Muscle layer of colon (tissue), 2 donors: ENCODE data around the gene MS4A1.
"Not testable (repeated sequence)": the region's sequence is repeated elsewhere in the genome, so short reads cannot be mapped to it uniquely, and the experiment has no call there.

ENCODE experiments used
- H3K27ac ChIP-seq: one replicate; pipeline ENCODE4 v1.7.0; 2013; ENCODE audit warnings: low read depth, mild to moderate bottlenecking, low read length, moderate library complexity
- H3K27me3 ChIP-seq, 2 donors: one replicate each; pipeline ENCODE4 v1.7.0; 2013; ENCODE audit warnings: low read length in 2 of 2, mild to moderate bottlenecking in 2 of 2; ENCODE audit not compliant: insufficient read depth in 2 of 2, control insufficient read depth in 1 of 2
- H3K36me3 ChIP-seq: one replicate; pipeline ENCODE4 v1.7.0; 2013; ENCODE audit warnings: mild to moderate bottlenecking, low read length; ENCODE audit not compliant: insufficient read depth
- H3K4me1 ChIP-seq: one replicate; pipeline ENCODE4 v1.7.0; 2013; ENCODE audit warnings: mild to moderate bottlenecking, low read length; ENCODE audit not compliant: insufficient read depth
- H3K4me3 ChIP-seq, 2 donors: one replicate each; pipeline ENCODE4 v1.7.0; 2013; ENCODE audit warnings: low read length in 2 of 2, low read depth in 1 of 2, mild to moderate bottlenecking in 1 of 2, moderate library complexity in 1 of 2
- H3K9ac ChIP-seq: one replicate; pipeline ENCODE4 v1.7.0; 2013; ENCODE audit warnings: low read length
- H3K9me3 ChIP-seq: one replicate; pipeline ENCODE4 v1.7.0; 2013; ENCODE audit warnings: mild to moderate bottlenecking, low read length
- donor health status: abdominal sarcoma.
- donor health status: Adenocarcinoma of cecum.

MS4A1 gene

DNA sequence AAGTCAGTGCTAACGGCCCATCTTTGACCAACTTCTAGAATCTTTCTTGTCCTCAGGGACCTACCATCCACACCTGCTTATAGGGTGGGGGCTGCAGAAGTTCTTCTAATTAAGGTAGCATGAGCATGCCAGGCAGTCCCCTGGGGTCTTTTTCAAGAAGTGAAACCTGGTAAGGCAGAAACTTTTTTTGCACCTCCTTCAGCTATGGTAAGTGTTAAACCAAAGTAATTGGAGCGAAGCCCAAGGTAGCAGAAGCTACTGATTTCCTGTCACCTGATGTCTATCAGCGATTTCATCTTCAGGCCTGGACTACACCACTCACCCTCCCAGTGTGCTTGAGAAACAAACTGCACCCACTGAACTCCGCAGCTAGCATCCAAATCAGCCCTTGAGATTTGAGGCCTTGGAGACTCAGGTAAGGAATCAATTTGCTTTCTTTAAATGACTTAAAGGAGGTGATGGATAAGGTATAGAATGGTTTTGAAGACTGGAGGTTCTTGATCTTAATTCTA is at the start of gene MS4A1:
Gene MS4A1, plus strand, starts transcription at position 317 of the 512 bp plus-strand sequence. CDS start 6,528 bp downstream, outside the sequence.
- no peak within 1 kb of the TSS for H3K9ac ChIP-seq
- no peaks in the 10 kb centered on the region for H3K9me3 ChIP-seq
- H3K27ac ChIP-seq, result no peak within 1 kb of the TSS

GRCh38 chr11:60420015-60420414 is 35.6 kb upstream of the MS4A1 start:
- no peak overlapping the region for H3K4me3 ChIP-seq
- H3K36me3 ChIP-seq, result no peaks in the 10 kb centered on the region

More for the DNA sequence above, at the start of gene MS4A1:
- Histone ChIP-seq H3K27me3 (no peaks in the 10 kb centered on the region), H3K4me3 (no peak within 1 kb of the TSS), H3K36me3 (no peaks in the 10 kb centered on the region), H3K4me1 (no peaks in the 10 kb centered on the region)

GRCh38 chr11:60422609-60423008 is 33.0 kb upstream of the MS4A1 start:
- H3K4me1 ChIP-seq, result no peaks in the 10 kb centered on the region
- H3K4me3 ChIP-seq, result no peak overlapping the region
- H3K36me3 ChIP-seq, result no peaks in the 10 kb centered on the region
- no peaks in the 10 kb centered on the region for H3K27me3 ChIP-seq
- no peak overlapping the region for H3K9ac ChIP-seq
- H3K9me3 ChIP-seq, result no peaks in the 10 kb centered on the region
- no peak overlapping the region for H3K27ac ChIP-seq

More at GRCh38 chr11:60420015-60420414, 35.6 kb upstream of the MS4A1 start:
- Histone ChIP-seq H3K27ac (no peak overlapping the region), H3K4me1 (no peaks in the 10 kb centered on the region), H3K9ac (no peak overlapping the region), H3K9me3 (no peaks in the 10 kb centered on the region), H3K27me3 (no peaks in the 10 kb centered on the region)

DNA sequence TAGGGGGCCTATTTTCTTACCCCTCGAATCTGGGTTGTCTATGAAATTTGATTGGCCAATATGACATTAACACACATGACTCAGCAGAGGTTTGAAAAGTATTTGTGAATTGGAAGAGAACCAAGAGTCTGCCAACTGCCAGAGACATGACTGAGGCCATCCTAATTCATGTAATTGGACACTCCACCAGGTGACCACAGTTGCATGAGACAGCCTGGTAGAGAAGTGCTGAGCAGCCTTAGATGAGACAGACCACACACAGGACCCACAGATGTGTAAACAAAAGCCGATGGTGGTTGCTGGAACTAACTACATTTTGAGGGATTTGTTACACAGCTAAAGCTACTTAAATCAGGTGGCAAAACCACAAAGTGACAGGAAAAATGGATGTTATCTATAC is 27.1 kb upstream of the MS4A1 start:
- no peak overlapping the region for H3K9ac ChIP-seq
- H3K36me3 ChIP-seq, result no peaks in the 10 kb centered on the region
- H3K4me1 ChIP-seq, result no peaks in the 10 kb centered on the region
- H3K9me3 ChIP-seq, result no peaks in the 10 kb centered on the region
- no peaks in the 10 kb centered on the region for H3K27me3 ChIP-seq
- H3K27ac ChIP-seq, result no peak overlapping the region
- H3K4me3 ChIP-seq, result no peak overlapping the region

DNA sequence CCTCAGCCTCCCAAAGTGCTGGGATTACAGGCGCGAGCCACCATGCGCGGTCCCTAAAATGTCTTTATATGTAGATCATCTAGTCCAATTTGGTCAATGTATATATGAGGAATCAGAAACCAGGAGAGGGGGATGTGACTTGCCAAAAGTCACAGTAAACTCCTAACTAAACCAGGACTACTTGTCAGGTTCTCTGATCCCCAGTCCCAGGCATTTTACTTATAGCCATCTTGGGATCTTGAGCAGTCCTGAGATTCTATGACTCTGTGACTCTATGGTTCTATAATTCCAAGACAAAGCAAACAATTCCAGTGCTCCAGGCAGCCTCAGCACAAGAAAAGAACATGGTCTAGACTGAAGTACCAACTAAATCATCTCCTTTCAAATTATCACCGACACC is 26.4 kb upstream of the MS4A1 start, which contains the start of gene MS4A5:
Gene MS4A5, plus strand, starts transcription at position 301 of the 400 bp plus-strand sequence. CDS start 103 bp downstream, outside the sequence.
- H3K9me3 ChIP-seq, result no peaks in the 10 kb centered on the region
- no peak within 1 kb of the TSS for H3K4me3 ChIP-seq
- no peaks in the 10 kb centered on the region for H3K4me1 ChIP-seq
- no peaks in the 10 kb centered on the region for H3K27me3 ChIP-seq
- no peak within 1 kb of the TSS for H3K27ac ChIP-seq
- no peak within 1 kb of the TSS for H3K9ac ChIP-seq
- H3K36me3 ChIP-seq, result no peaks in the 10 kb centered on the region

GRCh38 chr11:60431251-60431650 is 24.4 kb upstream of the MS4A1 start:
- H3K36me3 ChIP-seq, result no peaks in the 10 kb centered on the region
- H3K4me1 ChIP-seq, result no peaks in the 10 kb centered on the region
- H3K9me3 ChIP-seq, result no peaks in the 10 kb centered on the region
- no peak overlapping the region for H3K9ac ChIP-seq
- no peak overlapping the region for H3K27ac ChIP-seq
- no peaks in the 10 kb centered on the region for H3K27me3 ChIP-seq
- H3K4me3 ChIP-seq, result no peak overlapping the region

GRCh38 chr11:60433401-60433800 is 22.2 kb upstream of the MS4A1 start:
- no peaks in the 10 kb centered on the region for H3K27me3 ChIP-seq
- no peaks in the 10 kb centered on the region for H3K9me3 ChIP-seq
- no peaks in the 10 kb centered on the region for H3K36me3 ChIP-seq
- no peaks in the 10 kb centered on the region for H3K4me1 ChIP-seq
- no peak overlapping the region for H3K4me3 ChIP-seq
- no peak overlapping the region for H3K27ac ChIP-seq
- H3K9ac ChIP-seq, result no peak overlapping the region

GRCh38 chr11:60447070-60447469 is 8.6 kb upstream of the MS4A1 start:
- Histone ChIP-seq H3K9me3 (no peaks in the 10 kb centered on the region), H3K4me1 (no peaks in the 10 kb centered on the region), H3K27ac (no peak overlapping the region), H3K4me3 (no peak overlapping the region), H3K27me3 (no peaks in the 10 kb centered on the region), H3K9ac (no peak overlapping the region), H3K36me3 (no peaks in the 10 kb centered on the region)

GRCh38 chr11:60447846-60448245 is 7.8 kb upstream of the MS4A1 start:
- Histone ChIP-seq H3K27ac (no peak overlapping the region), H3K36me3 (no peaks in the 10 kb centered on the region), H3K4me1 (no peaks in the 10 kb centered on the region), H3K9me3 (no peaks in the 10 kb centered on the region), H3K4me3 (no peak overlapping the region), H3K9ac (no peak overlapping the region), H3K27me3 (no peaks in the 10 kb centered on the region)

GRCh38 chr11:60451185-60451584 is 4.5 kb upstream of the MS4A1 start:
- not testable (repeated sequence) for H3K4me1 ChIP-seq, H3K36me3 ChIP-seq, H3K27me3 ChIP-seq, H3K9ac ChIP-seq, H3K9me3 ChIP-seq, H3K4me3 ChIP-seq, H3K27ac ChIP-seq

- no peaks in the 10 kb centered on the region for H3K9me3 ChIP-seq
- H3K27me3 ChIP-seq, result no peaks in the 10 kb centered on the region
- H3K9ac ChIP-seq, result no peak overlapping the region
- no peaks in the 10 kb centered on the region for H3K4me1 ChIP-seq
- no peak overlapping the region for H3K4me3 ChIP-seq
- H3K36me3 ChIP-seq, result no peaks in the 10 kb centered on the region
- H3K27ac ChIP-seq, result no peak overlapping the region
Observed at GRCh38 chr11:60454212-60454611, 1.4 kb upstream of the MS4A1 start.

DNA sequence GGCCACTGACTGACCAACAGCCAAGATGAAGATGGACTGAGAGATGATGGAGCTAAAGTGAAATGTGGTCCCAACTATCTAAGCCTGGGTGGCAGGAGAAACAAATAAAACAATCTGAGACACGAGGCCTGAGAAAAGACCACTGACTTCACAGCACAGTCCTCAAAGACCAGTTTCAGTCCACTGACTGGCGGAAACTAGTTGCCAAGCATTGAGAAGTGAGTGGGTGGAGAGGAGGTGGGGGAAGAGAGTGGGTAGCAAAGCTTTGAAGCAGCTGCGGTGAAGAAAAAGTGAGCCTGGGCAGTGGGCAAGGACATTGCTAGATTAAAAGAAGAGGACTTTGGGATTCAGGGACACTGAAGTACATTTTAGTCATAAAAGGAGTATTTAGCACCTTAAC is 1.9 kb downstream of the MS4A1 start:
- Histone ChIP-seq H3K27ac (no peak overlapping the region), H3K4me3 (no peak overlapping the region), H3K4me1 (no peaks in the 10 kb centered on the region)

More for the DNA sequence above, 1.9 kb downstream of the MS4A1 start:
- H3K36me3 ChIP-seq, result no peaks in the 10 kb centered on the region
- H3K27me3 ChIP-seq, result no peaks in the 10 kb centered on the region
- H3K9me3 ChIP-seq, result no peaks in the 10 kb centered on the region
- no peak overlapping the region for H3K9ac ChIP-seq
